LNCAP (cell line): ENCODE results near the gene FBXO31.

ENCODE experiments used
- TF ChIP-seq, protein P1 (sequence below): fragments of 450-650 bp; IDR thresholded peaks from 2 replicates; pipeline ENCODE4 v1.5.1; 2017; ENCODE audit warnings: mild to moderate bottlenecking

Gene FBXO31

DNA sequence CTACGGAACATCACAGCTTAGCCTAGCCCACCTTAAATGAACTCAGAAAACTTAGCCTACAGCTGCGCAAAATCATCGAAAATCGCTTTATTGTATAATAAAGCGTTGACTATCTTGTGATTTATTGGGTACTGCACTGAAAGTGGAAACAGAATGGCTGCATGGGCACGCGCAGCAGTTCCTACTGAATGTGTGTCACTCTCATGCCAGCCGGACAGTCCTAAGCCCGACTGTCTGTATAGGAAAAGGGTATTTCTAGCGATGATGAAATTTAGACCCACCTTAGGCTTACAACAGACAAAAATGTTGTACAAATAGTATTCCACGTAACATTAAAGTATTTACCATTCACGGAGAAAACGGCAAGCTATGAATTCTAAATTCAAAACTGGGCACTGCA lies 9.3 kb downstream of the FBXO31 start:
- TF ChIP-seq, protein P1, sequence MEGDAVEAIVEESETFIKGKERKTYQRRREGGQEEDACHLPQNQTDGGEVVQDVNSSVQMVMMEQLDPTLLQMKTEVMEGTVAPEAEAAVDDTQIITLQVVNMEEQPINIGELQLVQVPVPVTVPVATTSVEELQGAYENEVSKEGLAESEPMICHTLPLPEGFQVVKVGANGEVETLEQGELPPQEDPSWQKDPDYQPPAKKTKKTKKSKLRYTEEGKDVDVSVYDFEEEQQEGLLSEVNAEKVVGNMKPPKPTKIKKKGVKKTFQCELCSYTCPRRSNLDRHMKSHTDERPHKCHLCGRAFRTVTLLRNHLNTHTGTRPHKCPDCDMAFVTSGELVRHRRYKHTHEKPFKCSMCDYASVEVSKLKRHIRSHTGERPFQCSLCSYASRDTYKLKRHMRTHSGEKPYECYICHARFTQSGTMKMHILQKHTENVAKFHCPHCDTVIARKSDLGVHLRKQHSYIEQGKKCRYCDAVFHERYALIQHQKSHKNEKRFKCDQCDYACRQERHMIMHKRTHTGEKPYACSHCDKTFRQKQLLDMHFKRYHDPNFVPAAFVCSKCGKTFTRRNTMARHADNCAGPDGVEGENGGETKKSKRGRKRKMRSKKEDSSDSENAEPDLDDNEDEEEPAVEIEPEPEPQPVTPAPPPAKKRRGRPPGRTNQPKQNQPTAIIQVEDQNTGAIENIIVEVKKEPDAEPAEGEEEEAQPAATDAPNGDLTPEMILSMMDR = no peak

DNA sequence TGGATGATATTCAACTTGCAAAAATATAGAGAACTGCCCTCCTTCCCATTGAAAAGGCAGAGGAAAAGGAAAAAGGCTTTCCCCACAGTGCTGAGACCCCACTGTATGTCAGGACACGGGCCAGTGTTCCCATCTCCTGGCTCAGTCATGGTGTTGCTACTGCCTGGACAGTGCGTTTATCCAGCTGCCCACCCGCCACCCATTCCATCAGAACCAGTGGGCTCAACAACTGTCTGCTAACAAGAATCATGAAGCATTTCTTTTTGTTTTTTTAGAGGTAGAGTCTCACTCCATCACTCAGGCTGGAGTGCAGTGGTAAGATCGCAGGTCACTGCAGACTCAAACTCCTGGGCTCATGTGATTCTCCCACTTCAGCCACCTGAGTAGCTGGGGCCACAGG lies 11.3 kb downstream of the FBXO31 start:
- TF ChIP-seq, protein P1 = no peak

DNA sequence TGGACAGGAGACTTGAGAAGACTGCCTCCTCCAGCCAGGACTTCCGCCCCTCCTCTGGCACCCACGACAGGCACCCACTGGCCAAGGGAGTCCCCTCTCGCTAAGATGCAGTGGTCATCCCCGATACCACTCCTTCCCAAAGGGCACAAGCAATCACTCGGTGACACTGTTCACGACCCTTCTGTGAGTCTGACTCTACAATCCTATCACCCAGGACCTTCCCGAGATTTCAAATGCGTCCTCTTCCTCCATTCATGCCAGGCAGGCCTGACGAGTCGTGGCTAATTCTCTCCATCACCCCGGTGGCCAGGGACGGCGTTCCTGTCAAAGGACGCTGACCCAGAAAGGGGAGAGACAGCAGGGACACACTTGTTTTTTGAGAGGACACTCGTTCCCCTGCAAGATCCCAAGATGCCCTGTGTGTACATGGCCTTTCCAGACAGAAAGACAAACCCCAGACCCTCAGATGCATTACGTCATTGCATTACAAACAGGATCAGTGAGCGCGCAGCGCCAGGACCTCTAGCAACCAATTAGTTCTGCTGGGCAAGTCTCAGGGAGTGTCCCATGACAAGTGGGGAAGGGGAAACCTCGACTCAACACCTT lies 12.2 kb downstream of the FBXO31 start:
- TF ChIP-seq, protein P1 = no peak

DNA sequence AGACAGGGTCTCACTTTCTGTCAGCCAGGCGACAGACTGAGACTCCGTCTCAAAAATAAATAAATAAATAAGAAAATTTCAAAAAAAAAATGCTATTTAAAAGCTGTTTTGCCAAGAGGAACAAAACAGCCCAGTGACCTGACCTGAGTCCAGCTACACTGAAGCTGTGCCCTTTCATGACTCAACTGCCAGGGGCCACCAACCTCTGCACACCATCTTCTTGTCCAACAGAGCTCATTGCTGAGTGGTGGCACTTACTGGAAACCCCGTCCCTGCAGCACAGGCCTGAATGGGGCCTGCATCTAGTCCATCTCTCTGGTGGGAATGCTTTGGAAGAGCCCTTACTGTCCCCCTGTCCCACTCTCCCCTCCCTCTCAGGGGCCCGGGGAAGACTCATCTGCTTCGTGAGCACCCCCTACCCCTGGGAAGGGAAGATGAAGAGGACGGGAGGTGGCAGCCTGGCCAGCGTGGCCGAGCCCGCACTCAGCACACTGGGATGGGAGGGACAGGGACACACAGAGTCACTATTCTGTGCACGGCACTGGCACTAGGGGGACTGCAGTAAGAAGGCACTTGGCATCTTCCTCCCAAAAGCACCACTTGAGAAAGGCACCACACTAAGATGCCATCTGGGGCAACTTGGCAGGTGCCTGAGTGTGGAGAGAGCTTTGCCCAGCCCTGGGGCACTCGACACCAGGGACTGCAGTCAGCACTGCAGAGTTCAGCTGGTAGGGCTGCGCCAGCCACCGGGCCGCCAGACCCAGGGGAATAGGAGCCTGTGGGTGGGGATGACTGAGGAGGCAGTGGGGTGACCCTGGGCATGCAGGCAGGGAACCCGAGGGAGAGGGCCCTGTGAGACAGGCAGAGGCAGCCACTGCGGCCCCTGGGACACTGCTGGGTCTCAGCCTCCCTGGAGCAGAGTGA lies 13.5 kb downstream of the FBXO31 start:
- TF ChIP-seq, protein P1 = no peak

DNA sequence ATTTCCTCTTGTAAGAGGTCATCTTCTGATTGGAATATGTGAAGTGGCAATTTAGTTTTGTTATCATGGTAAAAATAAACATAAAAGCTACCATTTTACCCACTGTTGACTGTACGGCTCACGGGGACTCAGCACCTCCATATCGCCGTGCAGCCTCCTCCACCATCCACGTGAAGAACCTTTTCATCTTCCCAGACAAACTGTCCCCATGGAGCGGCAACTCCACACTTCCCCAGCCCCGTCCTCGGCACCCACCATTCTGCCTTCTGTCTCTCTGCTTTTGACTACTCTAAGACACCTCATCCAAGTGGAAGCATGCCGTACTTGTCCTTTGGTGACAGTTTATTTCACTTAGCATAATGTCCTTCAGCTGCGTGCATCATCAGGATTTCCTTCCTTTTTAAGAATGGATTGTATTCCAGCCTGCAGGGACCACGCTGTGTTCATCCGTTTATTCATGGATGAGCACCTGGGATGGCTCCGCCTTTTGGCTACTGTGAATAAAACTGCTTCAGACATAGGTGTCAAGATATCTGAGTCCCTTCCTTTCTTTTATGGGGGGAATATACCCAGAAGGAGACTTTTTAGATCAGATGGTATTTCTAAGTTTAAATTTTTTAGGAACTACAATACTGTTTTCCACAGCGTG lies 14.3 kb downstream of the FBXO31 start:
- TF ChIP-seq, protein P1 = no peak

DNA sequence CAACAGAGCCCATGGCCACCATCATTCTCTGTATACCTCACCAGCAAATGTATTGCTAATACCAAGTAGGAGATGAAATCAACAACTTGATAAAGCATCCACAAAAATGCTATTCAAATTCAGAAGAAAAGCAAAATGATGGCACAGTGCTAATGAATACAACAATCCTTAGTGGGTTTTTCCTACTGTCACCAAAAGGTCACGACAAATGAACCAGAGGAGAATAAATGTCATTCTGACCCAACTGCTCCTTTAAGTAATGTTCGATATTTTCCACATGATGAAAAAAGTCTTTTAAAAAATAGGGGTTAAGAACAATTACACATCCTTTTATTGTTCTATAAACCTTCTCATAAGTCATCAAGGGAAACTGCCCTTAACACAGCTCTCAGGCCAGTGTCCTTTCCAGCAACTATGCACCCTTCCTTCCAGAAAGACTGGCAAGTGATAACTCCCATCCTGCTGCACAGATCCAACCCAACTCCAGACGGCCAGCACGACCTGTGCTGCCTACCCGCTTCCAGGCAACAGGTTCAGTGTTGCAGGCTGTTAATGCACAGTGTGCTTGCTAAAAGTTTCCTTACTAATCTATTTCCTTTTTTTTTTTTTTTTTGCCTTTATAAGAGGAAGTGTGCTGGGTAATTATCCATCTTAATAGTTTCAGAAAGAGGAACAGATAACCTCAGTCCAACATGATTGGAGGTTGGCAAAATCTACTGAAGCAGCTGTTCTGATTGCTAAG lies 15.4 kb downstream of the FBXO31 start:
- TF ChIP-seq, protein P1 = no peak

DNA sequence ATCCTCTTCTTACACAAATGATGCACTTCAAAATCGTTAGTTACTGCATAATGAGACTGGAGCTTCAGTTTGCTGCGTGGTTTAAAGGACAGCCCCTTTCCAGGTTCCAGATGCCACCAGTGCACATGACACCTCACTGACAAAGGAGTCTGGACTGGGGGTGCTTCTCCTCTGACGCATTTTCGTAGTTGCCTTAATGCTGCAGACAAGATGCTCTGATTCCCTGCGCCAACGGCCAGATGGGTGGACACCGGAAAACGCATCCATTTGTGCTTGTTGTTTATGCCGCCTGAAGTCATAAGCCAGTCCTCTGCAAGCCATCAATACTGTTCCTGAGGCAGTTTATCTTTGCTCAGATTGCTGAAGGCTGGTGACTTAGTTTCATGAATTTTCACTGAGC lies 16.0 kb downstream of the FBXO31 start:
- TF ChIP-seq, protein P1 = no peak
